Transverse colon (tissue), 4 donors: Measurements from ENCODE around the gene USP9Y. TPM values are rescaled to one million over a fixed set of nuclear protein-coding genes. Genes with fewer than 3 reads are reported as not detected.

Experiments used
- DNase-seq: peaks from one replicate; pipeline ENCODE4 v3.0.0-alpha.2; 2019
- H3K27ac ChIP-seq, 4 donors: fragments of 200-600 bp; sonication (generic); 2 replicates each; pipeline ENCODE4 v1.5.1; 2016 to 2018; ENCODE audit warnings: inconsistent platforms in 4 of 4
- H3K27me3 ChIP-seq: fragments of 200-600 bp; sonication (generic); 2 replicates; pipeline ENCODE4 v1.5.1; 2017; ENCODE audit warnings: inconsistent platforms
- H3K36me3 ChIP-seq, 4 donors: fragments of 200-600 bp; sonication (generic); 2 replicates each; pipeline ENCODE4 v1.5.1; 2017 to 2019; ENCODE audit warnings: inconsistent platforms in 4 of 4
- H3K4me1 ChIP-seq, 4 donors: fragments of 200-600 bp; sonication (generic); 2 replicates each; pipeline ENCODE4 v1.5.1; 2017 to 2020; ENCODE audit warnings: inconsistent platforms in 4 of 4
- H3K4me3 ChIP-seq, 4 donors: fragments of 200-600 bp; sonication (generic); 1 replicate in 1 of 4; 2 replicates in 3 of 4; pipeline versions ENCODE4 v1.5.1 to v1.6.1; 2017 to 2019; ENCODE audit warnings: inconsistent platforms in 4 of 4
- H3K9me3 ChIP-seq, 2 donors: fragments of 200-600 bp; sonication (generic); 2 replicates each; pipeline ENCODE4 v1.5.1; 2017 to 2019; ENCODE audit warnings: inconsistent platforms in 2 of 2
- EP300 ChIP-seq: sonication (generic); formaldehyde crosslinking; IDR thresholded peaks from one replicate; pipeline ENCODE4 v1.6.1; 2017; ENCODE audit warnings: antibody characterized with exemption, low read depth
- POLR2A ChIP-seq: fragments of 450-650 bp; IDR thresholded peaks from one replicate; pipeline ENCODE4 v1.6.1; 2016; ENCODE audit warnings: antibody characterized with exemption, mild to moderate bottlenecking, moderate library complexity
- POLR2AphosphoS5 ChIP-seq, 3 donors: sonication (generic); formaldehyde crosslinking; IDR thresholded peaks; one replicate each; pipeline ENCODE4 v1.6.1; 2016; ENCODE audit warnings: antibody characterized with exemption in 3 of 3
- WGBS, 2 donors: methylation state at CpG; one replicate each; pipeline ENCODE4 v1.1.5; 2018; ENCODE audit warnings: low coverage in 1 of 2; 5-methylcytosine and 5-hydroxymethylcytosine counted together
- in situ Hi-C, 4 donors: fragments of 200-750 bp; cut with MboI; loops; one replicate each; pipeline versions ENCODE4 v1.15.0 to v1.15.1; 2017; ENCODE audit warnings: low sequenced_read_pairs in 3 of 4, low pct_ligation_motif_present in 1 of 4, low pct_unique_long_range_greater_than_20kb in 1 of 4
- intact Hi-C: fragments of 100-400 bp; cut with DNase I; formaldehyde crosslinking; loops from one replicate; pipeline ENCODE4 v1.15.1; 2023; ENCODE audit warnings: low total_unique reads
- total RNA-seq, 4 donors: library from RNA; depleted of rRNA; stranded (reverse); fragments of >200 nt; gene quantifications; one replicate each; pipeline ENCODE4 v1.1.0, GENCODE V29; 2016
- TF ChIP-seq, protein P1 (sequence below), 5 experiments: fragments of 200-600 bp in 3 of 5; fragments of 450-650 bp in 2 of 5; sonication (generic) in 3 of 5; IDR thresholded peaks; 1 replicate in 2 of 5; 2 replicates in 3 of 5; pipeline ENCODE4 v1.5.1; 2016 to 2017; ENCODE audit warnings: antibody characterized with exemption in 5 of 5, inconsistent platforms in 3 of 5, mild to moderate bottlenecking in 2 of 5, moderate library complexity in 1 of 5

The USP9Y gene
- total RNA-seq, 4 donors from 2014 or later = 11.7 to 12.3 TPM; not detected in 2

DNA sequence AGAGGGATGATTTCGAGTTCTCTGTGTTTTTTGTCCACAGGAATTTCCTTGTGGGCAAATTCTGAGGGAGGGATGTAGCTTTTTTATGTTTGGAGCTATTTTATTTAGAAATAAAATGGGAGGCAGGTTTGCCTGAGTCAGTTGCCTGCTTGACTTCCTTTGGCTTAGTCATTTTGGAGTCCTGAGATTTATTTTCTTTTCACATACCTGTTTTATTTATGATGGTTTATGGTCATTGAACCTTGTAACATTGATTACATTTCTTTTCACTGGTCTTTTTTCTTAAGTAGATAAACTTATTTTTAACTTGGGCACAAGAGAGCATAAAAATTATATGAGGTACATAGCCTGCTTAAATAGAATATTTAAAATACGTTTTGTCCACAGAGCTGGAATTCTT is 12.7 kb upstream of the USP9Y start:
- in situ Hi-C loops = no loop called here

DNA sequence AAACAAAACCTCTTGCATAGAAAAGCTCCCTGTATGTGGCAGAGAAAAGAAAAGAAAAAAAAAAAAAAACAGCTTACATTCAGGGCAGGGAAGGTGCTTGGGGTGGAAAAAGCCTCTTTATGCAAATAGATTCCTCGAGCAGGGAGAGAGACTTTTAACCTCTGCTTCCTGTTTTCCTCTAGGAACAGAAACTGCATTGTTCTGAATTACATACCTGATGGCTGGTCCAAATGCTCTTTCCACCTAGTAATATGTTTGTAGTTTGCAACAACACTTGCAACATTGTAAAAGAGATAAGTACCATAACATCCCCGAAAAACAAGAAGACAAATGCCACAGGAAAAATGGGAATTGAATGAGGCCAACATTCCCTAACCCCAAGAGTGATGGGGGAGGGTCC is 944 bp upstream of the USP9Y start:
- no peak overlapping the region for H3K27ac ChIP-seq
- H3K27me3 ChIP-seq = no peaks in the 10 kb centered on the region
- no peak for TF ChIP-seq POLR2AphosphoS5 (IDR thresholded peaks at IDR 0.05)
- TF ChIP-seq, protein P1, sequence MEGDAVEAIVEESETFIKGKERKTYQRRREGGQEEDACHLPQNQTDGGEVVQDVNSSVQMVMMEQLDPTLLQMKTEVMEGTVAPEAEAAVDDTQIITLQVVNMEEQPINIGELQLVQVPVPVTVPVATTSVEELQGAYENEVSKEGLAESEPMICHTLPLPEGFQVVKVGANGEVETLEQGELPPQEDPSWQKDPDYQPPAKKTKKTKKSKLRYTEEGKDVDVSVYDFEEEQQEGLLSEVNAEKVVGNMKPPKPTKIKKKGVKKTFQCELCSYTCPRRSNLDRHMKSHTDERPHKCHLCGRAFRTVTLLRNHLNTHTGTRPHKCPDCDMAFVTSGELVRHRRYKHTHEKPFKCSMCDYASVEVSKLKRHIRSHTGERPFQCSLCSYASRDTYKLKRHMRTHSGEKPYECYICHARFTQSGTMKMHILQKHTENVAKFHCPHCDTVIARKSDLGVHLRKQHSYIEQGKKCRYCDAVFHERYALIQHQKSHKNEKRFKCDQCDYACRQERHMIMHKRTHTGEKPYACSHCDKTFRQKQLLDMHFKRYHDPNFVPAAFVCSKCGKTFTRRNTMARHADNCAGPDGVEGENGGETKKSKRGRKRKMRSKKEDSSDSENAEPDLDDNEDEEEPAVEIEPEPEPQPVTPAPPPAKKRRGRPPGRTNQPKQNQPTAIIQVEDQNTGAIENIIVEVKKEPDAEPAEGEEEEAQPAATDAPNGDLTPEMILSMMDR (IDR thresholded peaks at IDR 0.05) = no peak
- TF ChIP-seq POLR2A = no peak
- no peak for TF ChIP-seq EP300
- intact Hi-C loops (no loop called here), in situ Hi-C loops (no loop called here)
- H3K4me1 ChIP-seq = no peaks in the 10 kb centered on the region
- no peak for DNase-seq
- no peaks in the 10 kb centered on the region for H3K36me3 ChIP-seq
- no peak overlapping the region for H3K4me3 ChIP-seq
- no peaks in the 10 kb centered on the region for H3K9me3 ChIP-seq
- WGBS, 2 donors = no CpG with 5 or more reads among the region's 2 CpGs

More for the DNA sequence above, 12.7 kb upstream of the USP9Y start:
- 67% methylated on average over 1 of the region's 2 CpGs; no CpG with 5 or more reads in 1 of the 2 donors for WGBS, 2 donors
- Histone ChIP-seq H3K4me3 (no peak overlapping the region), H3K36me3 (no peaks in the 10 kb centered on the region), H3K27me3 (no peaks in the 10 kb centered on the region), H3K27ac (no peak overlapping the region), H3K9me3 (no peaks in the 10 kb centered on the region), H3K4me1 (no peaks in the 10 kb centered on the region)
- DNase-seq = no peak
- intact Hi-C loops = no loop called here
- TF ChIP-seq, protein P1 (IDR thresholded peaks at IDR 0.05) = no peak
- no peak for TF ChIP-seq POLR2AphosphoS5 (IDR thresholded peaks at IDR 0.05)
- TF ChIP-seq POLR2A = no peak
- TF ChIP-seq EP300 = no peak

DNA sequence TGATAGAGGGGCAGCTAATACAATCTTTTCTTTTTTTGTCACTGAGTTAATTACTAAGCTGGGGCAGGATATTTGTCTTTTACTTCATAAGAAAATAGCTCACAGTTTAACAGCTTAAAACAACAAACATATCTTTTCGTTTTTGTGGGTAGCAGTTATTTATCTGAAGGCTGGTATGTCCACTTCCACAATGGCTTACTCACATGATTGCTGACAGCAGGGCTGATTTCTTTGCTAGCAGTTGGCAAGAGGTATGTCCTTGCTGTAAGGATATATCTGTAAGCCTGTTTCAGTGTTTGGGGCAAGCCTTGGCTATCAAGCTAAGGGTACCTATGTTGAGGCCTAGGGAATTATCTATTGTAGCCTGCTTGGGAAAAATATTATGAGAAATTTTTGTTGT is 1.1 kb downstream of the USP9Y start:
- Histone ChIP-seq H3K36me3 (no peaks in the 10 kb centered on the region), H3K4me1 (no peaks in the 10 kb centered on the region), H3K27ac (no peak overlapping the region), H3K9me3 (no peaks in the 10 kb centered on the region), H3K4me3 (no peak overlapping the region), H3K27me3 (no peaks in the 10 kb centered on the region)
- no CpG with 5 or more reads among the region's 1 CpG for WGBS, 2 donors
- no peak for TF ChIP-seq EP300
- TF ChIP-seq POLR2AphosphoS5 (IDR thresholded peaks at IDR 0.05) = no peak
- TF ChIP-seq, protein P1 (IDR thresholded peaks at IDR 0.05) = no peak
- no peak for TF ChIP-seq POLR2A
- in situ Hi-C loops = no loop called here
- intact Hi-C loops = no loop called here
- DNase-seq = no peak

DNA sequence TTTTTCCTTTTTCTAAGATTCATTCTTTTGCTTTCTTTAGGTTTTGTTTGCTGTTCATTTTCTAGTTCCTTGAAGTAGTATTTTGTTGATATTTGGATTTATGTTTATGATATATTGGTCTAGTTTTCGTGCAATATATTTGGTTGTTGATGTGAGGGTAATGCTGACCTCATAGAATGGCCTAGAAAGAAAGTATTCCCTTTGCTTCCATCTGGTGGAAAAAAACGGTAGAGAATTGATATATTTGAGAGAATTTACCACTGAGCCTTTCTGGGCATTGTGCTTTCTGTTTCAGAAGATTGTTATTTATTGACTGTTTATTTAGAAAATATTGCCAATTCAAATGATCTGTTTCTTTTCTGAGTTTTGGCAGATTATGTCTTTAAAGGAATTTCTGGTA is 9.4 kb downstream of the USP9Y start:
- TF ChIP-seq POLR2A = no peak
- TF ChIP-seq EP300 = no peak
- TF ChIP-seq, protein P1 (IDR thresholded peaks at IDR 0.05) = no peak
- no peak for TF ChIP-seq POLR2AphosphoS5 (IDR thresholded peaks at IDR 0.05)
- in situ Hi-C loops = no loop called here
- H3K27me3 ChIP-seq = no peaks in the 10 kb centered on the region
- H3K4me3 ChIP-seq = no peak overlapping the region
- no peak for DNase-seq
- H3K27ac ChIP-seq = no peak overlapping the region
- H3K9me3 ChIP-seq = no peaks in the 10 kb centered on the region
- no peaks in the 10 kb centered on the region for H3K4me1 ChIP-seq
- no peaks in the 10 kb centered on the region for H3K36me3 ChIP-seq
- WGBS, 2 donors = 21% methylated on average over 2 of the region's 2 CpGs; no CpG with 5 or more reads in 1 of the 2 donors
- intact Hi-C loops = no loop called here
